HepG2 (cell line): ENCODE measurements around the gene PRKAR2B. TPM values are rescaled to one million over a fixed set of nuclear protein-coding genes. Genes with fewer than 3 reads are reported as not detected.

Experiments
- ATAC-seq: fragments of 200-7000 bp; cut with Tn5 transposase; 3 replicates; pipeline ENCODE4 v1.9.1; 2020; ENCODE audit warnings: mild to moderate bottlenecking, moderate library complexity
- BruUV-seq: library from RNA; stranded (reverse); fragments of 400-500 nt; replicated peaks from 2 replicates; lab custom pipeline; 2021; lab: Mats Ljungman, UMichigan
- CTCF ChIA-PET: fragments of 300-600 bp; formaldehyde crosslinking; extraction: SDS; loops from one replicate; lab custom pipeline; 2021; ENCODE audit warnings: low total read pairs, inconsistent platforms, low intra/inter-chr PET ratio; lab: Yijun Ruan, JAX
- POLR2A ChIA-PET: fragments of 350-600 bp; sonication (Branson Sonifier 250); formaldehyde crosslinking; loops from one replicate; lab custom pipeline; 2020; ENCODE audit warnings: antibody characterized with exemption, inconsistent platforms; lab: Yijun Ruan, JAX
- DNase-seq: peaks from one replicate; pipeline ENCODE4 v3.0.0-alpha.2; 2015; ENCODE audit warnings: low spot score
- FAIRE-seq: peaks from 3 replicates; lab custom pipeline; 2011; peaks lifted over from hg19 to GRCh38; lab: Jason Lieb, UNC
- H2AFZ ChIP-seq: one replicate; pipeline ENCODE4 v1.6.1; 2011; ENCODE audit warnings: low read length, inconsistent platforms
- H3K27ac ChIP-seq: fragments of 300-600 bp; 3 replicates; pipeline ENCODE4 v1.8.0; 2011; ENCODE audit warnings: mixed run types, mild to moderate bottlenecking, mixed read lengths, low read length, inconsistent platforms; ENCODE audit not compliant: insufficient read depth; ENCODE audit errors: extremely low read length
- H3K27me3 ChIP-seq, 2 experiments: fragments of 200-600 bp in 1 of 2; 2 replicates in 1 of 2; 3 replicates in 1 of 2; pipeline versions ENCODE4 v1.6.0 to v1.8.0; 2011; ENCODE audit warnings: low read length in 2 of 2, mild to moderate bottlenecking in 2 of 2, moderate library complexity in 2 of 2, inconsistent platforms in 1 of 2; ENCODE audit not compliant: insufficient read depth in 2 of 2, control insufficient read depth in 1 of 2
- H3K36me3 ChIP-seq, 2 experiments: fragments of 200-600 bp in 1 of 2; replicated peaks in 1 of 2; 2 replicates in 1 of 2; 3 replicates in 1 of 2; pipeline versions ENCODE4 v1.5.1 to v1.8.0; 2011; ENCODE audit warnings: low read length in 2 of 2, inconsistent platforms in 1 of 2; ENCODE audit not compliant: insufficient read depth in 2 of 2, control insufficient read depth in 1 of 2
- H3K4me1 ChIP-seq: 2 replicates; pipeline ENCODE4 v1.5.1; 2012; ENCODE audit warnings: low read length, inconsistent platforms; ENCODE audit not compliant: insufficient read depth
- H3K4me2 ChIP-seq: 2 replicates; pipeline ENCODE4 v1.6.0; 2011; ENCODE audit warnings: low read depth, low read length, inconsistent platforms
- H3K4me3 ChIP-seq, 3 experiments: fragments of 200-600 bp in 1 of 3; sonication (generic), shearing (Covaris generic) in 1 of 3; replicated peaks in 1 of 3; 2 replicates each; pipeline ENCODE4 v1.5.1; 2011 to 2016; ENCODE audit warnings: low read length in 3 of 3, inconsistent platforms in 2 of 3, low read depth in 2 of 3, mild to moderate bottlenecking in 2 of 3, control low read depth in 1 of 3, mixed read lengths in 1 of 3; ENCODE audit not compliant: insufficient read depth in 1 of 3
- H3K79me2 ChIP-seq: one replicate; pipeline ENCODE4 v1.6.1; 2011; ENCODE audit warnings: low read length, inconsistent platforms; ENCODE audit not compliant: insufficient read depth
- H3K9ac ChIP-seq: 2 replicates; pipeline ENCODE4 v1.6.0; 2011; ENCODE audit warnings: mild to moderate bottlenecking, low read depth, low read length, inconsistent platforms; ENCODE audit not compliant: insufficient read depth
- H3K9me3 ChIP-seq: 2 replicates; pipeline ENCODE4 v1.5.1; 2012; ENCODE audit warnings: mild to moderate bottlenecking, low read length
- H4K20me1 ChIP-seq: 2 replicates; pipeline ENCODE4 v1.6.0; 2011; ENCODE audit warnings: inconsistent platforms, mild to moderate bottlenecking, low read length, moderate library complexity; ENCODE audit not compliant: insufficient read depth
- GATAD1 ChIP-seq: IDR thresholded peaks from 2 replicates; pipeline ENCODE4 v1.6.1; 2016; ENCODE audit warnings: missing genetic modification reagents, missing compliant biosample characterization
- PAWR ChIP-seq: sonication (generic); formaldehyde crosslinking; IDR thresholded peaks from 2 replicates; pipeline ENCODE4 v1.4.0; 2020; ENCODE audit warnings: missing genetic modification reagents, mild to moderate bottlenecking, borderline replicate concordance
- SMC3 ChIP-seq: IDR thresholded peaks from 2 replicates; pipeline ENCODE4 v1.6.1; 2011; ENCODE audit warnings: low read length, improper control_type of control experiment
- STAG1 ChIP-seq: sonication (generic); formaldehyde crosslinking; IDR thresholded peaks from 2 replicates; pipeline ENCODE4 v1.4.0; 2020; ENCODE audit warnings: missing genetic modification reagents
- ZFP62 ChIP-seq: sonication (generic); formaldehyde crosslinking; IDR thresholded peaks from 2 replicates; pipeline ENCODE4 v1.4.0; 2020; ENCODE audit warnings: missing genetic modification reagents
- ZKSCAN5 ChIP-seq: sonication (generic); formaldehyde crosslinking; IDR thresholded peaks from 2 replicates; pipeline ENCODE4 v1.5.1; 2020; ENCODE audit warnings: mild to moderate bottlenecking, missing genetic modification reagents
- ZMAT3 ChIP-seq: sonication (generic); formaldehyde crosslinking; conservative IDR thresholded peaks from 2 replicates; pipeline ENCODE4 v1.7.0; 2021; ENCODE audit warnings: missing genetic modification reagents
- ZNF549 ChIP-seq: sonication (generic); formaldehyde crosslinking; IDR thresholded peaks from 2 replicates; pipeline ENCODE4 v1.5.0; 2020; ENCODE audit warnings: missing genetic modification reagents
- ZNF841 ChIP-seq: sonication (generic); formaldehyde crosslinking; IDR thresholded peaks from 2 replicates; pipeline ENCODE4 v1.8.1; 2023; ENCODE audit warnings: missing genetic modification reagents, borderline replicate concordance
- ZSCAN22 ChIP-seq: sonication (generic); formaldehyde crosslinking; IDR thresholded peaks from 2 replicates; pipeline ENCODE4 v1.4.0; 2020; ENCODE audit warnings: mild to moderate bottlenecking, missing genetic modification reagents
- WGBS: methylation state at CpG from one replicate; pipeline ENCODE4 v1.1.6; 2017; ENCODE audit warnings: low lambda C conversion rate; 5-methylcytosine and 5-hydroxymethylcytosine counted together
- in situ Hi-C: cut with HindIII; loops from 2 replicates; pipeline ENCODE4 v1.10.0; 2017; ENCODE audit warnings: low pct_unique_long_range_greater_than_20kb; ENCODE audit not compliant: extremely low pct_ligation_motif_present
- intact Hi-C: fragments of 100-400 bp; cut with micrococcal nuclease; formaldehyde crosslinking; loops from one replicate; pipeline ENCODE4 v1.10.0; 2022; ENCODE audit not compliant: unreplicated experiment
- polyA plus RNA-seq, 8 experiments: library from polyadenylated mRNA; depleted of rRNA in 3 of 8; stranded (reverse) in 7 of 8; unstranded in 1 of 8; fragments of >200 nt; fragmentation: Illumina TruSeq in 4 of 8; extraction: Trizol in 4 of 8; gene quantifications; 2 replicates each; pipeline versions ENCODE4 v1.2.1 to v1.2.3, GENCODE V29; 2011 to 2016; ENCODE audit warnings: low read depth in 4 of 8, missing spikeins in 1 of 8, mixed read lengths in 1 of 8; ENCODE audit not compliant: insufficient read depth in 1 of 8
- total RNA-seq, 5 experiments: library from RNA; depleted of rRNA; stranded (reverse); fragments of >200 nt; fragmentation: Illumina TruSeq; extraction: Trizol; gene quantifications; 2 replicates each; pipeline ENCODE4 v1.2.3, GENCODE V29; 2016; ENCODE audit warnings: low read depth in 1 of 5
- TF ChIP-seq, protein P1 (sequence below): sonication (generic); formaldehyde crosslinking; IDR thresholded peaks from 2 replicates; pipeline ENCODE4 v1.5.0; 2020; ENCODE audit warnings: mild to moderate bottlenecking, missing genetic modification reagents, moderate library complexity
- TF ChIP-seq, protein P2 (sequence below): sonication (generic); formaldehyde crosslinking; conservative IDR thresholded peaks from 2 replicates; pipeline ENCODE4 v1.4.0; 2020; ENCODE audit warnings: missing genetic modification reagents

PRKAR2B gene
- total and polyA plus RNA-seq, 2 of the 13 experiments (the other 11 are each of a cell fraction or from before 2014, with no cell fraction given): not detected

DNA sequence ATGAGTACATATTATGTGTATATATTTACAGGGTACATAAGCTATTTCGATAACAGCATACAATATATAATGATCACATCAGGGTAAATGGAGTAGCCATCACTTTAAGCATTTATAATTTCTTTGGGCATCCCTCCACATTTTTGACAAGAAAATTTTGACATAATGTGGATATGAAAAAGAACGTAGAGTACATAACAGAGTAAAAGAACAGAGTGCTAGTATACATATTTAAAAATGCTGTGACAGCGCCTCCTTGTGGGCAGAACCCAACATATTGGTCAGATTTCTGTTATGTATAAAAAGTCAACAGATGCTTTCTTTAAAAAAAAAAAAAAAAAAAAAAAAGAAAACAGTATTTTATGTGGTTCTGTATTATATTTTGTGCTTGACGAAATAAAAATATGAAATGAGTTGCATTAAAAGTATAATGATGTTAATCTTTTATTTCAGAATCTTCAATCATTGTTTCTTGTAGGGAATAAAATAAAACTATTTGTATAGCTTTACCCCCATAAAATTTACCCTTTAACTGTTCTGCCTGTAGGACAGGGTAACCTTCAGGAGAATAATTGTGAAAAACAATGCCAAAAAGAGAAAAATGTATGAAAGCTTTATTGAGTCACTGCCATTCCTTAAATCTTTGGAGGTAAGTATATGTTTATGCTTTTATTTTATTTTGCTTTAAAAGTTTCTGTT lies 106.0 kb downstream of the PRKAR2B start:
- H3K27ac ChIP-seq: no peak overlapping the region
- WGBS: 25% methylated on average over 4 of the region's 4 CpGs
- H3K79me2 ChIP-seq: no peaks in the 10 kb centered on the region
- in situ Hi-C loops (no loop called here), intact Hi-C loops (loop anchor here (1.0 kb wide), 2 partner anchors 203 to 357 kb away; no protein-coding TSS in a partner anchor)
- peaks cover 2 to 3% of the 10 kb centered on the region in 2 experiments; a peak in 3 of 5 replicates for H3K27me3 ChIP-seq
- no peaks in the 10 kb centered on the region for H4K20me1 ChIP-seq
- no TSS peak for BruUV-seq
- no peaks in the 10 kb centered on the region for H3K9me3 ChIP-seq
- FAIRE-seq (no peak), ATAC-seq (peak; percentile 53; the same call in 1 of the 3 replicates), DNase-seq (peak; percentile 40)
- no peak overlapping the region for H3K4me2 ChIP-seq
- H3K36me3 ChIP-seq: no peaks in the 10 kb centered on the region
- H2AFZ ChIP-seq: no peak overlapping the region
- no peak overlapping the region for H3K9ac ChIP-seq
- TF ChIP-seq ZNF549: no peak
- TF ChIP-seq SMC3: peak; percentile 51
- TF ChIP-seq STAG1 (CRISPR knock-in tag): peak; percentile 47
- TF ChIP-seq, protein P1, sequence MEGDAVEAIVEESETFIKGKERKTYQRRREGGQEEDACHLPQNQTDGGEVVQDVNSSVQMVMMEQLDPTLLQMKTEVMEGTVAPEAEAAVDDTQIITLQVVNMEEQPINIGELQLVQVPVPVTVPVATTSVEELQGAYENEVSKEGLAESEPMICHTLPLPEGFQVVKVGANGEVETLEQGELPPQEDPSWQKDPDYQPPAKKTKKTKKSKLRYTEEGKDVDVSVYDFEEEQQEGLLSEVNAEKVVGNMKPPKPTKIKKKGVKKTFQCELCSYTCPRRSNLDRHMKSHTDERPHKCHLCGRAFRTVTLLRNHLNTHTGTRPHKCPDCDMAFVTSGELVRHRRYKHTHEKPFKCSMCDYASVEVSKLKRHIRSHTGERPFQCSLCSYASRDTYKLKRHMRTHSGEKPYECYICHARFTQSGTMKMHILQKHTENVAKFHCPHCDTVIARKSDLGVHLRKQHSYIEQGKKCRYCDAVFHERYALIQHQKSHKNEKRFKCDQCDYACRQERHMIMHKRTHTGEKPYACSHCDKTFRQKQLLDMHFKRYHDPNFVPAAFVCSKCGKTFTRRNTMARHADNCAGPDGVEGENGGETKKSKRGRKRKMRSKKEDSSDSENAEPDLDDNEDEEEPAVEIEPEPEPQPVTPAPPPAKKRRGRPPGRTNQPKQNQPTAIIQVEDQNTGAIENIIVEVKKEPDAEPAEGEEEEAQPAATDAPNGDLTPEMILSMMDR (CRISPR knock-in tag): peak; percentile 59
- CTCF ChIA-PET: interaction anchor here (2.5 to 3.5 kb wide), 2 partner anchors 203 to 358 kb away, joined by 13 to 15 read pairs; no protein-coding TSS in a partner anchor
- POLR2A ChIA-PET: no interaction called here
- no peaks in the 10 kb centered on the region for H3K4me1 ChIP-seq
- H3K4me3 ChIP-seq: no peak overlapping the region

DNA sequence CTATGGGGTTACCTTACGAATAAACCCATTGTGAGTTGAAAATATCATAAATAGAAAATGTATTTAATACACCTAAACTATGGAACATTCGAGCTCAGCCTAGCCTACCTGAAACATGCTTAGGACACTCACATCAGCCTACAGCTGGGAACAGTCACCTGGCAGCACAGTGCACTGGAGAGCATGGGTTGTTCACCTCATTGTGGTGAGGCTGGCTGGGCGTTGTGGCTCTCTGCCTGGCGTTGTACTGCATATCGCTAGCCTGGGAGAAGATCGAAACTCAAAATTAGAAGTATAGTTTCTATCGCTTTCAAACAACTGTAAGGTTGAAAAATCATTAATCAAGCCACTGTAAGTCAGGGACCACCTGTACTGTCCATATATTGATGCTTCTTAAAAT lies 107.0 kb downstream of the PRKAR2B start:
- DNase-seq (no peak), ATAC-seq (no peak), FAIRE-seq (no peak)
- CTCF ChIA-PET: interaction anchor here (2.5 to 3.5 kb wide), 2 partner anchors 204 to 359 kb away, joined by 13 to 15 read pairs; no protein-coding TSS in a partner anchor
- Histone ChIP-seq H3K27me3 (peaks cover 2 to 3% of the 10 kb centered on the region in 2 experiments; a peak in 3 of 5 replicates), H3K79me2 (no peaks in the 10 kb centered on the region), H2AFZ (no peak overlapping the region), H3K4me2 (no peak overlapping the region), H4K20me1 (no peaks in the 10 kb centered on the region), H3K9ac (no peak overlapping the region), H3K36me3 (no peaks in the 10 kb centered on the region), H3K4me1 (peaks cover 3% of the 10 kb centered on the region), H3K27ac (no peak overlapping the region), H3K9me3 (no peaks in the 10 kb centered on the region), H3K4me3 (no peak overlapping the region)
- no TSS peak for BruUV-seq
- TF ChIP-seq ZMAT3 (CRISPR knock-in tag) (no peak), ZFP62 (CRISPR knock-in tag) (no peak), GATAD1 (no peak), ZNF841 (CRISPR knock-in tag) (no peak), PAWR (CRISPR knock-in tag) (no peak), ZKSCAN5 (no peak), ZSCAN22 (CRISPR knock-in tag) (no peak)
- TF ChIP-seq, protein P2, sequence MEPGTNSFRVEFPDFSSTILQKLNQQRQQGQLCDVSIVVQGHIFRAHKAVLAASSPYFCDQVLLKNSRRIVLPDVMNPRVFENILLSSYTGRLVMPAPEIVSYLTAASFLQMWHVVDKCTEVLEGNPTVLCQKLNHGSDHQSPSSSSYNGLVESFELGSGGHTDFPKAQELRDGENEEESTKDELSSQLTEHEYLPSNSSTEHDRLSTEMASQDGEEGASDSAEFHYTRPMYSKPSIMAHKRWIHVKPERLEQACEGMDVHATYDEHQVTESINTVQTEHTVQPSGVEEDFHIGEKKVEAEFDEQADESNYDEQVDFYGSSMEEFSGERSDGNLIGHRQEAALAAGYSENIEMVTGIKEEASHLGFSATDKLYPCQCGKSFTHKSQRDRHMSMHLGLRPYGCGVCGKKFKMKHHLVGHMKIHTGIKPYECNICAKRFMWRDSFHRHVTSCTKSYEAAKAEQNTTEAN (CRISPR knock-in tag): no peak
- in situ Hi-C loops (no loop called here), intact Hi-C loops (no loop called here)
- POLR2A ChIA-PET: interaction anchor here (1.8 kb wide), 1 partner anchor 17 kb away, joined by 7 read pairs; the partner anchor contains the start of gene HBP1
- WGBS: 22% methylated on average over 7 of the region's 7 CpGs
